ENCODE data around the gene LRRC75A.
"Not testable (repeated sequence)": the region's sequence is repeated elsewhere in the genome, so short reads cannot be mapped to it uniquely, and the experiment has no call there.

LRRC75A gene

DNA sequence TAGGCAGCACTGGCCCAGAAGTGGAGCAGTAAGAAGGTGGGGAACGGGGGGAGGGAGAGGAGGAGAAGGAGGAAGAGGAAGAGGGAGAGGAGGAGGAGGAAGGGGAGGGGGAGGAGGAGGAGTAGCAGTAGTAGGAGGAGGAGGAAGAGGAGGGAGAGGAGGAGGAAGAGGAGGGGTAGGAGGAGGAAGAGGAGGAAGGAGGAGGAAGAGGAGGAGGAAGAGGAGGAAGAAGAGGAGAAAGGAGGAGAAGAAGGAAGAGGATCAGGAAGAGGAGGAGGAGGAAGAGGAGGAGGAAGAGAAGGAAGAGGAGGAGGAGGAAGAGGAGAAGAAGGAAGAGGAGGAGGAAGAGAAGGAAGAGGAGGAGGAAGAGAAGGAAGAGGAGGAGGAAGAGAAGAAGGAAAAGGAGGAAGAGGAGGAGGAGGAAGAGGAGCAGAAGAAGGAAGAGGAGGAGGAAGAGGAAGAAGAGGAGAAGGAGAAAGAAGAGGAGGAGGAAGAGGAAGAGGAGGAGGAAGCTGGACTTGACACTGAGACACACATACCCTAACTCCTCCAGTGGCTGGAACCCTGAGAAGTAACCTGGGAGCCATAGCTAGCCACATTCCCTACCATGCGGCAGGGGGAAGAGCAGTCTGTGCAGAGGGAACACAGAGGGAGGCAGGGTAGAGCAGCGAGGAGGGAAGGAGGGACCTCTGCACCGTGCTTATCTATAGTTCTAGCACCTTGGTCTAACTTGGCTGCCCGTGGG is 35.8 kb downstream of the LRRC75A start:
- DNase-seq (ENCODE audit: extremely low read depth in 1 of 2, low read depth in 1 of 2) = no peak

DNA sequence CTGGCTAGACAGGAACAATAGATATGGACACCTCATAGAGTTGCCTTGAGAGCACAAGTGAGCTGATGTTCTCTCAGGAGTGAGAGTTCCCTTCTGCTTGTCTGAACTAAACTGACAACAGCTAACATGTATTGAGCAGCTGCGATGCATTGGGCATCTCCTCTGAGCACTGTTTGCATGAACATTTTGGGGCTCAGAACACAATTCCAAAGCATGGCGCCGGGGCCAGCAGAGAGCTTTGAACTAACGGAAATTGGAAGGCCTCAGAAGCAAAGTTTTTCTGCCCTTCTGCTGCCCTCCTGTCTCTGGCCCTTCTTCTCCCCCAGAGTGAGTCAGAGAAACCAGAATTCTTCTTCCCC is 38.5 kb downstream of the LRRC75A start:
- DNase-seq (ENCODE audit: extremely low read depth in 1 of 2, low read depth in 1 of 2) = no peak

DNA sequence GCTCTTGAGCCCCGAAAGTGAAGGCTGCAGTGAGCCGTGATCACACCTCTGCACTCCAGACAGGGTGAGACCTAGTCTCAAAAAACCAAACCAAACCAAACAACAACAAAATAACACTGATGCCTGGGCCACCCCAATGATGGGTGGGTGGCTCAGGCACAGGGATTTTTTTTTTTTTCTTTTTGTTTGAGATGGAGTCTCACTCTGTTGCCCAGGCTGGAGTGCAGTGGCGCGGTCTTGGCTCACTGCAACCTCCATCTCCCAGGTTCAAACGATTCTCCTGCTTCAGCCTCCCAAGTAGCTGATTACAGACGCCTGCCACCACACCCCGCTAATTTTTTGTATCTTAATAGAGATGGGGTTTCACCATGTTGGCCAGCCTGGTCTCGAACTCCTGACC is 39.7 kb downstream of the LRRC75A start:
- DNase-seq (ENCODE audit: extremely low read depth in 1 of 2, low read depth in 1 of 2) = not testable (repeated sequence)

- DNase-seq (ENCODE audit: extremely low read depth in 1 of 2, low read depth in 1 of 2) = no peak
These were observed 42.0 kb downstream of the LRRC75A start for GRCh38 chr17:16450028-16450427.

GRCh38 chr17:16449121-16449570 is 42.8 kb downstream of the LRRC75A start:
- no peak for DNase-seq (ENCODE audit: extremely low read depth in 1 of 2, low read depth in 1 of 2)

DNA sequence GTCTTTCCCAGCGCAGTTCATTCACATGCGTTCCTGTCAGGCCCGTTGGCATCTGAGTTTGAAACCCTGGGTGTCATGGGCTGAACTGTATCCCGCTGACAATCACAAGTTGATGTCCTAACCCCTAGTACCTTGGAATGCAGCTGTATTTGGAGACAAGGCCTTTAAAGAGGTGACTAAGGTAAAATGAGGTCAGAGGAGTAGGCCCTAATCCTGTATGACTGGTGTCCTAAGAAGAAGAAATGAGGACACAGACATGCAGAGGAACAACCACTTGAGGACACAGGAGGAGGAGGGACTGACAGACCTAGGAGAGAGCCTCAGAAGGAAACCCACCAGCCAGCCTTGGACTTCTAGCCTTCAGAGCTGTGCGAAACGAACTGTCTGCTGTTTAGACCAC is 43.5 kb downstream of the LRRC75A start:
- DNase-seq (ENCODE audit: extremely low read depth in 1 of 2, low read depth in 1 of 2) = no peak

GRCh38 chr17:16447676-16448075 is 44.3 kb downstream of the LRRC75A start:
- no peak for DNase-seq (ENCODE audit: extremely low read depth in 1 of 2, low read depth in 1 of 2)

DNA sequence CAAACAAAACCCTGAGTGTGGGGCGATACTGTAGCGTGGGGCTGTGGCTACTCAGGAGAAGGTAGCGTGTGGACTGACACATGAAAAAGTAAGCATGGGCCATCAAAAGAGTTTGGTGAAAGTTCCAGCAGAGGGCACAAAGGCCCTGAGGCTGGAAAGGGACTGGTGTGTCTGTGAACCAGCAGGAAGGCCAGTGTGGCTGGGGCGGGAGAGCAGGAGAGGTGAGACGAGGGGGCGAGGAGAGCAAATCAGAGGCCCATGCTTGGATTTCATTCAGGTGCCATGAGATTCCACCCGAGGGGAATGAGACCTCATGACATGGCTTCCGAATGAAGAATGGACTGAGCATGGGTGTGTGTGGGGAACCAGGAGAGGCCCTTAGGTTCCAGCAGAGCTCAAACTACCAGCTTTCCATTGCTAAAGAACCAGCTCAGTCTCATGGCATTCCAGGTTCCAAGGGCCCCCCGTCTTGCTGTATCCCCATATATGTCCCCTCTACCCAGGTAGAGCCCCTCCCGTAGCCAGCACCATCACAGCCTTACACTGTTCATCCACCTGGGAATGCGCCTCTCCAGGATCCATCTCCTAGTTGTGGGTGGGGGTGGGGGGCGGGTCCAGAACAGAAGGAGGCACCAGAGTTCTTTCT is 45.5 kb downstream of the LRRC75A start:
- no peak for DNase-seq (ENCODE audit: extremely low read depth in 1 of 2, low read depth in 1 of 2)

DNA sequence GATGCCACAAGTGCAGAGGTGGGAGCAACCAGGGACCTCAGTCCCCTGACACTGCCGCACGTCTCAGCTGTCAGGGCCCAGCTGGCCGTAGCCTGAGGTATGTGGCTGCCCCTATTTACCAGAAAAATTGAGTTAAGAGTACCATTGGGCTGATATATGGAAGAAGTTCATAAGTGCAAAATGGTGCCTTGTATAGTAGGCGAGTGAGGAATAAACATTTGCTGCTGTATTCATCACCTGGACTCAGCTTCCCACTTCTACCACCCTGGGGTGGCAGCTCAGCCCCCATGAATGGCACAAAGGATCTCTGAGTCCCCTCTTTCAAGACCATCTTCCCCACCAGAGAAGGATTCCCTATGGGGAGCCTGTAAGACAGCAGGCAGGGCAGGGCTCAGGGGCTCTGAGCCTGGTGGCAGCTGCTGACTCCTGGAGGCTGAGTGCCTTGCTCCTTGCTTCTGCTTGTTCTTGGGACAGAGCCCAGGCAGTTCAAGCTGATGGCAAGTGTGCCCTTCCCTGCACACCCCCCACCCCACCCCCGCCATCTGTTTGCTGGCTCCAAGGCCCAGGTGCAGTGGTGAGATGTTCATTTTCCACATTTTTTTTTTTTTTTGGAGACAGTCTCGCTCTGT is 47.6 kb downstream of the LRRC75A start:
- DNase-seq (ENCODE audit: extremely low read depth in 1 of 2, low read depth in 1 of 2) = no peak

DNA sequence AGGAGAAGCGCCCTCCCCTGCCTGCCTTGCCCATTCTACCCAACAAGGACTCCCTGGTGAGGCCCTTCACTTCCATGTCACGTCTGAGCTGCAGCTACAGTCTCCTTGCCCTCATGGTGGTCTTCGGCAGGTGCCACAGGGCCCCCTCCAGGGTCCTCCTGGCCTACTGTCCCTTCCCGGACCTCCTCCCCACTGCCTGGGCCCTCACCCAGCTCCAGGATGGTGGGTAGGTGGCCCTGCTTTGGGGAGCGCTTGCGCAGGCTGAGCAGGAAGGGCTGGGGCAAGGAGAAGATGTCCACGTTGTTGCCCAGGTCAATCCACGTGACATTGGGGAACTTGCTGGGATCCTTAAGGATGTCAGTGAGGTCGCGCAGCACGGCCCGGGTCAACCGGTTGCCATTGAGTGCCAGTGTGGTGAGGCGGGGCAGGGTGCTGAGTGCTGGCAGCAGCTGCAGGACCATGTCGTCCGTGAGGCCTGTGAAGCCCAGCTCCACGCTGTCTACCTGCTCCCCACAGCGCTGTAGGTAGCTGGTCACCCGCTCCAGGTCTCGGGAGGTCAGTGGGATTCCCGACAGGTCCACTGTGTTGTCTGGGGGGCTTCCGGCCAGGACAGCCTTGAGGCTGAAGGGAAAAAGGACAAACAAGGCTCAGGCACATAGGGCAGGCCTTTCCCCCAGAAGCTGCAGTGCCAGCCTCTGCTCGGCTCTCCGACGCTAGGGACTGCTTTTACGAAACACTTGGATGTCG is 48.3 kb downstream of the LRRC75A start:
- no peak for DNase-seq (ENCODE audit: extremely low read depth in 1 of 2, low read depth in 1 of 2)

DNA sequence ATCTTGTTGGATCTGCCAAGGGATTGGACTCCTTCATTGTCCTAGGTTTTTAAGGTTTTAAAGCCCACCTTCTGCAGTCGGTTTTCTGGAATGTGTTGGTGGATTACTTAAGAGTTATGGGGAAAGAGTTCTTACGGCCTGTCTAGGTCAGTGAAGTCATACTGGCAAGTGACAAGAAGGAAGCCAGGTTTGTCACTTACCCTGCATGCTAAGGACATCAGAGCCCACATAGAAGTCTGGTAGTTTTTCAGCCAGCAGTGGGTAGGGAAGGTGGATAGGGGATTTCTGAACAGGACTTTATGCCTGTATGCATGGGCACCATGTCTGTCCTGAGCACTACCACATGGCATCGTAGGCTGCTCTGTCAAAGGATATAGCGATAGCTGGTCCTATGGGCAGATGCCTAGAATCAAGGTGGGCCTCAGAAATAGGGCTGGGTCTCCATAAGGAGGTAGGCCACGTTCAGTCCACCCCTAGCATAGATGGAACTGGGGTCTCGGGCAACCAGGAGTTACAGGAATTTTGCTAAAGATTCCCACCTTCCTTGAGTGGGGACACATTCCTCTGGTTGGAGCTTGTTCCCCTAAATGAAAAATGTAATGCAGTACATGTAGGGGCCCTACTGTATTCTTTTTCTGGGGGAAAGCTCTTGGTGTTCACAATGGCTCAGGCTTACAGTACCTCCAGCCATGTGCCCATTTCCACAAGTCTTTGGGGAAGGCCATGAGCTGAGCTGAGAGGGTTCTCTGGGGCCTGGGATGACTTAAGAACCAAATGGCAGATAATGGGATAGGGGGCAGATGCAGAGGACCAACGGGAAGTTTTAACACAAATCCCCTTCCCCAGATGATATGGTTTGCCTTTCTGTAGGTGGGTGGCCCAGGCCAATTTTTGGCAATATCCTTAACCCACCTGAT is 49.1 kb downstream of the LRRC75A start:
- no peak for DNase-seq (ENCODE audit: extremely low read depth in 1 of 2, low read depth in 1 of 2)

- DNase-seq (ENCODE audit: extremely low read depth in 1 of 2, low read depth in 1 of 2) = no peak
These were observed 49.9 kb downstream of the LRRC75A start for GRCh38 chr17:16442141-16442540.

DNA sequence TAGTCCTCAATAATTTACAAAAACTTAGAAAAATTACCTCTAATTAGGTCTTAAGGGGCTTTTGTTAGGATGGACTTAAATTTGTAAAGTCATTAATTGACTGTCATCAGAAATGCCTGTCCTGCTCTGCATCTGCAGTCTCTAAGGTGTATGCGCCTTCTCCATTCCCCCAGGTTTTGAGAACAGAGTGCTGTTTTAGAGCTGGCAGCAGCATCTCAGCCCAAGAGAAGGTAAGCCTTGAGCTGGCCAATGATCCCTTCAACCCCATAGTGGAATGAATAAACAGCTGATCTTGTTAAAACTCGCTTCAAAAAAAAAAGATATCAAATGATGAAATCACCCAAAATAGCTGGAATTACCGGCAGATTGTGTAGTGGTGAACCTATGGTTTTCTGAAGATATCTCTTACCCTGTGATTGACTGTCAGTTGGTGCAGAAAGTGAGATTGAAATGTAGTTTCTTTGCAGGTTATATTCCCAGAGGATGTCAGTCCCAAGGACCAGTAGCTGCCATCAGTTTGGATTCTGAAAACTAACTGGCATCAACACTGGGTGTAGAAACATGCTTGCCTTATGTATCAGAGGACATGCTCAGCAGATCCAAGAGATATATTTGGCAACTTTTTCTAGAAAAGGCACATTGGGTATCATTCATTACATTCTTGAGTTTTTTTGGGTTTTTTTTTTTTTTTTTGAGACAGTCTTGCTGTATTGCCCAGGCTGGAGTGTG is 50.9 kb downstream of the LRRC75A start:
- no peak for DNase-seq (ENCODE audit: extremely low read depth in 1 of 2, low read depth in 1 of 2)

GRCh38 chr17:16440354-16440753 is 51.6 kb downstream of the LRRC75A start:
- DNase-seq (ENCODE audit: extremely low read depth in 1 of 2, low read depth in 1 of 2) = not testable (repeated sequence)

DNA sequence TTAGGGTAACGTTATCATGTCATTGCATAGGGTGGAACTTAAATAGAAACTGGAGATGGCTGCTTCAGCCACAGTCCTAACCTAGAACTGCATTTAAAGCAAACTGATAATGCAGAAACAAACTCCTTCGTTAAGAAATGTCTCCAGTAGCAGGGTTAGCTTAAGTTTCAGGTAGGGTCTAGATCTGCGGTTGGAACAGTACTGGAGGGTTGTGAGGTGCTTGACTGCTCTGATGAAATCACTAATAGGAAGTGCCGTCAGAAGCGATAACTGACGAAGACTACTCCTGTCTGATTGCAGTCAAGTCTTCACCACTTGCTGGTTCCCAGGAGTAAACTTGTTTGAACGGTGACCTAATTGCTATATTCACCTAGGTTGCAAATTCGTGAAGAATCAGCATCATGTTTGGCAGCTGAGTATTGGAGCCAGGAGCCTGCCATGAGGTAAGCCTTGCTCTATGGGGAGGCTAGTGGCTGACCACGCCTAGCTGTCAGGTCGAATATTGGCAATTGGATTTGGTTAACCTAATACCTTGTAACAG is 52.1 kb downstream of the LRRC75A start:
- no peak for DNase-seq (ENCODE audit: extremely low read depth in 1 of 2, low read depth in 1 of 2)

- DNase-seq (ENCODE audit: extremely low read depth in 1 of 2, low read depth in 1 of 2) = no peak
These were observed 52.6 kb downstream of the LRRC75A start for GRCh38 chr17:16439303-16439791.

DNA sequence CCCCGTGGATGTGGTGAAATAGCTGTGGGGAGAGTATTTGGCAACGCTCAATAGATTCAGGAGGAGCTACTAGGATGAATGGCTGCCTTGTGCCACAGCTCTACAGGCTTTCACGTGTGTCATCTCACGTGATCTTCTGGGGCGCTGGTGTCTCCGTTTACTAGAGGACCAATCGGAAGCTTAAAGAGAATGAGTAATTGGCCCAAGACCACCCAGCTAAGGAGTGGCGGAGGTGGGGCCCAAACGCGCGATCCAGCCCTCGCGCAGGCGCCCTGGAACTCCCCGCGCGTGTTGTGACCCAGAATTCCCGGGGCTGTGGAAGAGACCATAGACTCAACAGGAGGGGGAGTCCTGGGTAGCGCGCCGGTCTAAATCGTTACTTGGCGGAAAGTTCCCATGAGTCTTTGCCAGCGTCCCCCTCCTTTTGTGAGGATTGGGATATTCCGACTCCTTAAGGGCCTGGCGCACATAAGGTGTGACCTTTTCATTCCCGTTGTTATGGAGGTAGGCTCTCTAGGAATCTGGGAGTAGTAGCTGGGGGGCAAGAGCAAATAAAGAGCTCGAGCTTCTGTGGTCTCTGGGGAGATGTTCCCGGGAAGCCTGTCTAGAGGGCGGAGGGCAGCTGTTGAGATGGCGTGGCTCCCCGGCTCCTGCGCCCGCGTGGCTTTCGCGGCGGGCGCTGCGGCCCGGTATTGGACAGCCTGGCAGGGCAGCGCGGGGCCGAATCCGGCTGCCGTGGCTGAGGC is 53.3 kb downstream of the LRRC75A start:
- peak; percentile 83 to 87 for DNase-seq (ENCODE audit: extremely low read depth in 1 of 2, low read depth in 1 of 2)

DNA sequence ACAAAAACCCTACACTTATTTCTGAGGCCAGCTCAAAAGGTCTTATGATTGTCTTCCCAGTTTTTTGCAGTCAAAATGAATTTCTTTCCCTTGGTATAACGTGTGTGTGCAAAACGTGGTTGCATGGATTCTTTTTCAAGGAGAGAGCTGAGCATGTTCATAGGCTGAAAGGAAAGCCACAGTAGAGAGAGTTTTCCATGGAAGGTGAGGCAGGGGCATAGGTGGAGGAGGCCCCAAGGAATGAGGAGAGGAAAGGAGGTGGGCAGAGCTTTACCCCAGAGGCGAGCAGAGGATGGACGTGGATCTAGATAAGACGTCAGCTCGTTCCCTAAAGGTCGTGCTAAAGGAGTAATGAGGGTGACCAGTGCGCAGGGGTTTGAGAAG is 53.8 kb downstream of the LRRC75A start:
- no peak for DNase-seq (ENCODE audit: extremely low read depth in 1 of 2, low read depth in 1 of 2)

- DNase-seq (ENCODE audit: extremely low read depth in 1 of 2, low read depth in 1 of 2) = no peak
These were observed 54.9 kb downstream of the LRRC75A start for GRCh38 chr17:16437083-16437482.
